Caki2 (cell line): ENCODE measurements around the gene APLF. TPM values are rescaled to one million over a fixed set of nuclear protein-coding genes. Genes with fewer than 3 reads are reported as not detected.
A peak's percentile ranks its signal among the peaks of the same experiment; 100 is the strongest.

Experiments
- DNase-seq: peaks from one replicate; pipeline ENCODE4 v3.0.0-alpha.2; 2015; ENCODE audit warnings: low read depth
- in situ Hi-C: cut with HindIII; loops from 2 replicates; pipeline ENCODE4 v1.10.0; 2016; ENCODE audit warnings: low sequenced_read_pairs, low pct_unique_long_range_greater_than_20kb, mixed read lengths
- total RNA-seq: library from RNA; depleted of rRNA; stranded (reverse); fragments of >200 nt; shearing (Covaris generic); gene quantifications from 2 replicates; pipeline ENCODE4 v1.2.3, GENCODE V29; 2014; ENCODE audit warnings: low replicate concordance; rRNA removed

Gene APLF, protein sequence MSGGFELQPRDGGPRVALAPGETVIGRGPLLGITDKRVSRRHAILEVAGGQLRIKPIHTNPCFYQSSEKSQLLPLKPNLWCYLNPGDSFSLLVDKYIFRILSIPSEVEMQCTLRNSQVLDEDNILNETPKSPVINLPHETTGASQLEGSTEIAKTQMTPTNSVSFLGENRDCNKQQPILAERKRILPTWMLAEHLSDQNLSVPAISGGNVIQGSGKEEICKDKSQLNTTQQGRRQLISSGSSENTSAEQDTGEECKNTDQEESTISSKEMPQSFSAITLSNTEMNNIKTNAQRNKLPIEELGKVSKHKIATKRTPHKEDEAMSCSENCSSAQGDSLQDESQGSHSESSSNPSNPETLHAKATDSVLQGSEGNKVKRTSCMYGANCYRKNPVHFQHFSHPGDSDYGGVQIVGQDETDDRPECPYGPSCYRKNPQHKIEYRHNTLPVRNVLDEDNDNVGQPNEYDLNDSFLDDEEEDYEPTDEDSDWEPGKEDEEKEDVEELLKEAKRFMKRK
- 2.8 and 6.8 TPM in 2 replicates for total RNA-seq

DNA sequence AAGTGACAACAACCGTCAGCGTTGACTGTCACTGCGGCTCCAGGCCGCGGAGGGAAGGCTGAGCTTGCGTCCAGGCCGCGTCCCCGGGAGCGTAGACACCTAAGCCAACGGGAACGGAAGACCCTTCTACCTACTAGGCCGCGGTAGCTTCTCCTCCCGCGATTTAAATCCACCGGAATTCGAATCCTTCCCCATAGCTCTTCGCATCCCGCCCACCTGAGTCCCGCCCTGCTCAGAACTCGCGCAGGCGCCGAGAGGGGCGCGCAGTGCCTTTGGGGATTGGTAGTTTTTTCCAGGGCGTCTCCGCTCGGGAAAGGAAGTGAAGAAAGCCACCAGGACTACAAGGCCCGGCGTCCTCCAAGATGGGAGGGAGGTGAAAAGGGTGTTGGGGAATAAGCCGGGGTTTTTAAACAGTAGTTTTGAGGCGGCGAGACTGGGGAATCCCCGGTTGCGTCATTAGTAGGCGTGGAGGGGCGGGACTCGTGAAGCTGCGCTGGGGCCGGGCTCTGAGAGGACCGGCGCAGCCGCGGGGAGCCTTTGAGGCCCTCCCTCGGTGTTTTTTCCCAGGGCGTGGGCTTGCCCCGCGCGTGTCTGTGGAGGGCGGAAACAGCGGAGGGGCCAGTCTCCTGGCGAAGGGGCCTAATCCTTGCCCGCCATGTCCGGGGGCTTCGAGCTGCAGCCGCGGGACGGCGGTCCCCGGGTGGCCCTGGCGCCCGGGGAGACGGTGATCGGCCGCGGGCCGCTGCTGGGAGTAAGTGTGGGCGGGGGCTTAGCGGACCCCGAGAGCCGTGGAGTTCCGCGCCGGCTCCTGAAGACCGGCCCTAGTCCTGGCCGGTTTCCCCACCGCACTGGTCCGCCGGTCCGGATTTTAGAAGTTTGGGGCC is at the start of gene APLF, which contains the start of gene FBXO48:
Gene APLF (plus strand): TSS at position 509 of the 884 bp plus-strand sequence. CDS start 147 bp downstream, at position 656.
Gene FBXO48 (minus strand): TSS at position 218 of the 884 bp plus-strand sequence. CDS start 2,149 bp downstream, outside the sequence.
- peak; percentile 99 for DNase-seq
- in situ Hi-C loops: no loop called here

DNA sequence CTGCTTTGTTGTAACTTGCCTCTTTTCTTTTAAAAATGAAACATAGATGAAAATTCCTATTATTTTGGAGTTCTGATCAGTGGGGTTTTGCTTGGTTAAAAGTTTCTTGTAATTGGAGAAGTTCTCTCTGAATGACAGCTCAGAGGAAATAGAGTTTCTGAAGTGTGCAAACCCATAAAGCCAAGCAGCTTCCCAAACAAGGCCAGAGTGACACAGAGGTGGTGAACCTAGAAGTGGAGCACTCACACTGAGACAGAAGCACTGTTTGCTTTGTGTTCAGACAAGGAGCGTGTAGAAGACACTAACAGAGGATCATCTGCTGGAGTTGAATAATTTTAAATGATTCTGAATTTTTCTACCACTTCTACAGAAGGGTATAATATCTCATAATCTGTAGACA is 49.5 kb upstream of the APLF start:
- in situ Hi-C loops: no loop called here

GRCh38 chr2:68418419-68418818 is 49.0 kb upstream of the APLF start:
- in situ Hi-C loops: no loop called here
- DNase-seq: no peak

More for the DNA sequence above, 49.5 kb upstream of the APLF start:
- no peak for DNase-seq

- in situ Hi-C loops: no loop called here
- no peak for DNase-seq
Measured at GRCh38 chr2:68418855-68419254, 48.5 kb upstream of the APLF start.

- in situ Hi-C loops: no loop called here
- no peak for DNase-seq
Measured at GRCh38 chr2:68420254-68420910, 47.0 kb upstream of the APLF start.

DNA sequence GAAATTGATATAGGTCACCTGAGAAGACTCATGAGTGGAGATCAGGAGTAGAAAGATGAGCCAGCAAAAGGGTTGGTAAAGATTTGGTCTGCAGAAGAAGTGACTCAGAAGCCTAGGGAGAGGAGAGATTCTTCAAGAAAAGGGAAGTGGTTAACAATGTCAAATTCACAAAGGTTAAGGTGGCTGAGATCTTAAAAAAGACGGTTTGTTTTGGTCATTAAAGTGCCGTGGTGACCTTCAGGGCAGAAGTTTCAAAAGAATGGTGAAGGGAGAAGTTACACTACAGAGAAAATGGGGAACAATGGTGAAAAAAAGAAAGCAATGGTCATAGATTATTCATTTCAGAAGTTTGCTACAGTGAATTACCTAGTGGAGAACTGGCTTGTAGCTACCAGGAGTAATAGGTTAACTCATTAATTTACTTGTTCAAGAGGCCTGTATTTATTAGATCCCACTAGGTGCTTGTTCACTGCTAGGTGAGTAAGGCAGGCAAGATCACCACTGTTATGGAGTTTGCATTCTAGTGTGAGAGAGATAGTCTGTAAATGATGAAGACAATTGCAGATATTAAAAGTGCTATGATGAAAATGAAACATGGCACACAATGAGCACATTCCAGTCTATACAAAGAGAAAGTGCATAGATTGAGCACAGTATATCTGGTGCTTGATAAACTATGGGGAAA is 43.3 kb upstream of the APLF start:
- in situ Hi-C loops: no loop called here
- no peak for DNase-seq

DNA sequence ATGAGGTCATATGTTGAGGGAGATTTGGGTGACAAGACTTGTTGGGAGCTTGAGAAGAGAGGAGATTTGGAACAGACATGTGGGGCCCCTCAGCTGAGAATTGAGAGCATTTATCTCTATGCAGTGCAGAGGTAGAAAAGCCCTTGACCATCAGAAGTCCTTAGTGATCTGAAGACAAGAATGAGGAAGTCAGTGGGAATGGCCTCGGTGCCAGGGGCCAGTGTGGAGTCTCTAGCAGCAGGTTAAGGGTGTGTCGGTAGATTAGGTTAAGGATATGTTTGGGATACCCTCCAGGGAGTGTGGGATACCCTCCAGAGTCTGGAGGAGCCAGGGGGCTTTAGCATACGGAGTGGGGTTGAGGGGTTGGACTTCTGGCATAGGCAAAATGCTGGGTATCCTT is 41.9 kb upstream of the APLF start:
- no peak for DNase-seq
- in situ Hi-C loops: no loop called here

DNA sequence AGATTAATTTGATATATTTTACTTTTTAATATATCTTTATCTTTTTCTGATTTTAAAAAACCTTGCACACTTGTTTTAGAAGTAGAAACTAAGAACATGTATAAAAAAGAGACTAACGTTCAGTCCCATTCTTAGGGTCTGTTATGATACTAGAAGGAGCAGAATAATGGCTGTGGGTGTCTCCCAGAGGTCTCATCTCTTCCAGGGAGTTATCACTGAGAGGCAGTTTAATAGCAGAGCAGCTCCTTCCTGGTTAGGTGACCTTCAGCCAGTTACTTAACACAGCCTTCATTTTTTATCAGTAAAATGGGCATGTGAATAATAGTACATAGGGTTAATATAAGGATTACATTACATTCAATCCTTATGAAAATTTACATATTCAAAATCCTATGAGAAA is 40.9 kb upstream of the APLF start:
- DNase-seq: no peak
- in situ Hi-C loops: no loop called here

- in situ Hi-C loops: no loop called here
- DNase-seq: peak; percentile 10
Measured at GRCh38 chr2:68426848-68427579, 40.4 kb upstream of the APLF start.

- in situ Hi-C loops: no loop called here
Measured at GRCh38 chr2:68428126-68428525, 39.3 kb upstream of the APLF start.

GRCh38 chr2:68428746-68429145 is 38.6 kb upstream of the APLF start:
- no peak for DNase-seq
- in situ Hi-C loops: no loop called here

More at GRCh38 chr2:68428126-68428525, 39.3 kb upstream of the APLF start:
- no peak for DNase-seq

- no peak for DNase-seq
- in situ Hi-C loops: no loop called here
Measured at GRCh38 chr2:68429311-68429826, 38.0 kb upstream of the APLF start.

DNA sequence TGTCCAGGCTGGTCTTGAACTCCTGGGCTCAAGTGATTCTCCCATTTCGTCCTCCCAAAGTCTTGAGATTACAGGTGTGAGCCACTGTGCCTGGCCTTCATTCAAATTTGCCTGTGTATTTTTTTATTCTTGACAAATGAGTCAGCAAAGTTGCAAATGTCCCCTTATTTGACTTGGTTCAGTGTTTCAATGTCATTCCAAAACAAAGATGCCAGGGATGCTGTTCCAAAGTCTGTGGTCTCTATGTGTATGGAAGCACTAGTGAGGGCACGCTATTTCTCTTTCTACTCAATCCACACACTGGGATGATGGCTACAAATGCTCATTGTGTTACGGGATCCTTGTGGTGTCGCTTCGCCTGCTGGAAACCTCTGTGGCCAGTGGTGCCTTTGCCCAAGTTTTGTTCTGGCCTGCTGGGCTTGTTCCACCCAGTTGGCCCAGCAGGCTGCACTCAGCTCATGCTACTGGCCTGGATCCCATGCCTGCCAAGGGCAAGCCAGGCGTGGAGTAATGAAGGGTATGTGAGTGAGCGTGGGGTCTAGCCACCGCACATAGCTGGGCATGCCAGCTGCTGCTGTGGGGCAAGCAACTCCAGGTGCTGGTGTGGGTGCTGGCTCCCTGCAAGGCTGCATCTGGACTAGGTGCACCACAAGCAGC is 35.9 kb upstream of the APLF start:
- DNase-seq: no peak
- in situ Hi-C loops: no loop called here

- no peak for DNase-seq
- in situ Hi-C loops: no loop called here
Measured at GRCh38 chr2:68432696-68433658, 34.4 kb upstream of the APLF start.

- DNase-seq: no peak
- in situ Hi-C loops: no loop called here
Measured at GRCh38 chr2:68434981-68435380, 32.4 kb upstream of the APLF start.
